HCT116 (cell line): ENCODE measurements around the gene CALM1.

Experiments used
- ATF3 ChIP-seq: IDR thresholded peaks from 2 replicates; pipeline ENCODE4 v1.6.1; 2012
- CTCF ChIP-seq, 3 experiments: fragments of 200-600 bp in 1 of 3; sonication (generic) in 1 of 3; IDR thresholded peaks in 2 of 3; conservative IDR thresholded peaks in 1 of 3; 2 replicates each; pipeline ENCODE4 v1.5.1; 2012 to 2017; ENCODE audit warnings: low read depth in 2 of 3, low read length in 2 of 3, antibody characterized with exemption in 1 of 3, borderline replicate concordance in 1 of 3, control low read depth in 1 of 3, mild to moderate bottlenecking in 1 of 3, mixed read lengths in 1 of 3, mixed run types in 1 of 3, moderate library complexity in 1 of 3; ENCODE audit not compliant: insufficient read depth in 1 of 3
- EZH2 ChIP-seq: fragments of 200-600 bp; sonication (generic); IDR thresholded peaks from 2 replicates; pipeline ENCODE4 v1.6.1; 2017; ENCODE audit warnings: antibody characterized with exemption, mixed run types
- SIN3A ChIP-seq: IDR thresholded peaks from 2 replicates; pipeline ENCODE4 v1.6.1; 2012; ENCODE audit warnings: low read depth
- SRF ChIP-seq: IDR thresholded peaks from 2 replicates; pipeline ENCODE4 v1.6.1; 2012; ENCODE audit warnings: low read depth
- YY1 ChIP-seq: IDR thresholded peaks from 2 replicates; pipeline ENCODE4 v1.6.1; 2011; ENCODE audit warnings: low read length, low read depth, moderate library complexity, mild to moderate bottlenecking; ENCODE audit not compliant: insufficient replicate concordance; ENCODE audit errors: extremely low read depth
- ZBTB33 ChIP-seq: IDR thresholded peaks from 2 replicates; pipeline ENCODE4 v1.6.1; 2011; ENCODE audit warnings: mild to moderate bottlenecking, low read length, moderate library complexity; ENCODE audit not compliant: insufficient replicate concordance; ENCODE audit errors: extremely low read depth

- TF ChIP-seq CTCF (IDR thresholded peaks at IDR 0.05 in 2 of 3, conservative IDR thresholded peaks at IDR 0.05 in 1 of 3; ENCODE audit: borderline replicate concordance in 1 of 3, insufficient read depth in 1 of 3, low read depth in 2 of 3, low read length in 2 of 3) (no peak), EZH2 (no peak), YY1 (no peak), SRF (no peak), ATF3 (no peak), ZBTB33 (no peak), SIN3A (no peak)
Observed at GRCh38 chr14:90375934-90376333, 20.9 kb upstream of the CALM1 start.
